Coronary artery (tissue), 2 donors: ENCODE measurements around the gene ADTRP.

Experiments used
- DNase-seq: peaks from one replicate; pipeline ENCODE4 v3.0.0-alpha.2; 2017; ENCODE audit warnings: low spot score
- H3K27ac ChIP-seq, 2 donors: fragments of 200-600 bp; sonication (generic); one replicate each; pipeline ENCODE4 v1.5.1; 2016 to 2019
- H3K4me3 ChIP-seq: fragments of 200-600 bp; sonication (generic); 2 replicates; pipeline ENCODE4 v1.5.1; 2016; ENCODE audit warnings: mild to moderate bottlenecking, moderate library complexity
- TF ChIP-seq, protein P1 (sequence below): fragments of 200-600 bp; sonication (generic); IDR thresholded peaks from one replicate; pipeline ENCODE4 v1.5.1; 2019; ENCODE audit warnings: antibody characterized with exemption

Gene ADTRP

GRCh38 chr6:11758878-11759277, 19.7 kb downstream of the ADTRP start:
- no peak for DNase-seq
- Histone ChIP-seq H3K27ac (no peak overlapping the region), H3K4me3 (no peak overlapping the region)
- TF ChIP-seq, protein P1, sequence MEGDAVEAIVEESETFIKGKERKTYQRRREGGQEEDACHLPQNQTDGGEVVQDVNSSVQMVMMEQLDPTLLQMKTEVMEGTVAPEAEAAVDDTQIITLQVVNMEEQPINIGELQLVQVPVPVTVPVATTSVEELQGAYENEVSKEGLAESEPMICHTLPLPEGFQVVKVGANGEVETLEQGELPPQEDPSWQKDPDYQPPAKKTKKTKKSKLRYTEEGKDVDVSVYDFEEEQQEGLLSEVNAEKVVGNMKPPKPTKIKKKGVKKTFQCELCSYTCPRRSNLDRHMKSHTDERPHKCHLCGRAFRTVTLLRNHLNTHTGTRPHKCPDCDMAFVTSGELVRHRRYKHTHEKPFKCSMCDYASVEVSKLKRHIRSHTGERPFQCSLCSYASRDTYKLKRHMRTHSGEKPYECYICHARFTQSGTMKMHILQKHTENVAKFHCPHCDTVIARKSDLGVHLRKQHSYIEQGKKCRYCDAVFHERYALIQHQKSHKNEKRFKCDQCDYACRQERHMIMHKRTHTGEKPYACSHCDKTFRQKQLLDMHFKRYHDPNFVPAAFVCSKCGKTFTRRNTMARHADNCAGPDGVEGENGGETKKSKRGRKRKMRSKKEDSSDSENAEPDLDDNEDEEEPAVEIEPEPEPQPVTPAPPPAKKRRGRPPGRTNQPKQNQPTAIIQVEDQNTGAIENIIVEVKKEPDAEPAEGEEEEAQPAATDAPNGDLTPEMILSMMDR = no peak

GRCh38 chr6:11756726-11757125, 21.9 kb downstream of the ADTRP start:
- Histone ChIP-seq H3K4me3 (no peak overlapping the region), H3K27ac (no peak overlapping the region)
- no peak for DNase-seq
- TF ChIP-seq, protein P1 = no peak

- no peak for DNase-seq
- Histone ChIP-seq H3K27ac (no peak overlapping the region), H3K4me3 (no peak overlapping the region)
- TF ChIP-seq, protein P1 = no peak
These were observed 22.3 kb downstream of the ADTRP start for GRCh38 chr6:11756292-11756691.

GRCh38 chr6:11755725-11756124, 22.9 kb downstream of the ADTRP start:
- DNase-seq = peak; percentile 22
- TF ChIP-seq, protein P1 = no peak
- no peak overlapping the region for H3K4me3 ChIP-seq
- H3K27ac ChIP-seq = peak overlapping the region in 1 of 2 donors; percentile 32

DNA sequence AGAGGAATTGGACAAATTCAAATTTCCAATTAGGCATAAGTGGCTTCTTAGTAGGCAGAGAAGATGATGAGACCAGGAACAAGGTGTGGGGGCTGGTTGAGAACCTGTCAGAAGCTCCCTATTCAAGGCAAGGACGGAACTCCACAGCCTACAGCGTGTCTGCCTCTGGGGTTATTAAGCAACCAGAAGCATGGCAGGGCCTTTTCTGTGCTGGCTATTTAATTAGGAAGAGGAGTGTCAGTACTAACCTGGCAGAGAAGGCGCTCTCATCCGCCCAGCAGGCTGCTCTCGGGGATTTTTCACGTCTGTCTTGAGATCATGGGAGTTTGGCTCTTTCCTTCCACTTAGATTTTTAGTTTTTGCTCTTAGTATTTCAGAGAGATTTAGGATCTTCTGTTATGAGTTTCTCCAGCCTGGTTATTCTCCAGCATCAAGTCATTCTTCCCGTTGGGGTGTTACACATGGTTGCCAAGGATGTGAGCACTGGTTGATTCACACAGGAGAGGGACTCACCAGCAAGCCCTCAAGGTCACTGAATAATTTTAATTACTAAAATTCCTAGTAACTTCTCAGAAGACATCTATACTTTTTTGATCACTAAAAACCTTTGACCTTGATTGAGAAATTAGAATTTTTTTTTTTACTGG, 23.9 kb downstream of the ADTRP start:
- TF ChIP-seq, protein P1 = no peak
- no peak overlapping the region for H3K4me3 ChIP-seq
- H3K27ac ChIP-seq = no peak overlapping the region
- DNase-seq = peak; percentile 65

DNA sequence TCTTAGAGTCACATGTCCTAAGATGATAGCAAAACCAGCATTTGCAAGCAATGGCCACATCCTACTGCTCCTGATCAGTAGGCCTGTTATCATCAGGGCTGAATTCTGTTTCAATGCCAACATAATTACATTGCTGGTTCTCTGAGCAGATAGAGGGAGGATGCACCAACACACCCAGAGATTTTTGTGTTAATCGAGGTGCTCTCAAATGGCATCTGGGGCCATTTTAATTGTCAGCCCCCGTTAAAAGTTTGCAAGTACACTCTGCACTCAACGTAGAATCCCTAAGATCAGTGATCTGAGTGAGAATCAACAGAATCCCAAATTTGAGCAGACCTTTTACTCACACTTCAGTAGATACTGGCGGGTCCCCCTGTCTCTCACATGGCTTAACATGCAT, 24.8 kb downstream of the ADTRP start:
- no peak for DNase-seq
- TF ChIP-seq, protein P1 = no peak
- Histone ChIP-seq H3K4me3 (no peak overlapping the region), H3K27ac (no peak overlapping the region)

DNA sequence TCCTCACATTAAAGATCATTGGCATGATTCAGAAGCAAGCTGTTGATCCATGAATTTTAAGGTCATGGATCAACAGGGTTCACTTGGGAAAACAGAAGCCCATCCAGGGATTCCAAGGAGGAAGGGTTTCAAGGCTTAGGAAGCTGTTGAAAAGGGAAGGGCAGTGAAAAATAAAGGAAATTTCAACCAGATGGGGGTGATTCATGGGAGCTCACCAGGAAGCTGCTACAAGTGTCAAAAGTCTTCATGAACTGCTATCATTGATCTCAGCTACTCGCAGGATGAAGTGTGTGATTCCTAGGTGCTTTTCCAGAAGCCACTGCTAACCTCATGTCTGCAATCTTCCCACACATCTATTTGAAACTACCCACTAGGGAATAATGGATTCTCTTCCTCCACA, 26.2 kb downstream of the ADTRP start:
- Histone ChIP-seq H3K4me3 (no peak overlapping the region), H3K27ac (no peak overlapping the region)
- TF ChIP-seq, protein P1 = no peak
- DNase-seq = no peak
